Upper lobe of left lung (tissue), 4 donors: ENCODE results near the gene AMFR.

Experiments
- EP300 ChIP-seq, 4 donors: sonication (generic); formaldehyde crosslinking; IDR thresholded peaks; one replicate each; pipeline ENCODE4 v1.5.1; 2017; ENCODE audit warnings: antibody characterized with exemption in 4 of 4, control low read depth in 2 of 4
- POLR2A ChIP-seq, 4 donors: fragments of 450-650 bp; IDR thresholded peaks; one replicate each; pipeline ENCODE4 v1.5.1; 2016 to 2017; ENCODE audit warnings: antibody characterized with exemption in 4 of 4, mild to moderate bottlenecking in 2 of 4
- POLR2AphosphoS5 ChIP-seq, 2 donors: sonication (generic); formaldehyde crosslinking; IDR thresholded peaks; one replicate each; pipeline ENCODE4 v1.5.1; 2017; ENCODE audit warnings: antibody characterized with exemption in 2 of 2
- TF ChIP-seq, protein P1 (sequence below), 6 experiments: fragments of 450-650 bp in 4 of 6; fragments of 200-600 bp in 2 of 6; sonication (generic) in 2 of 6; IDR thresholded peaks; one replicate each; pipeline ENCODE4 v1.5.1; 2016 to 2019; ENCODE audit warnings: antibody characterized with exemption in 6 of 6

DNA sequence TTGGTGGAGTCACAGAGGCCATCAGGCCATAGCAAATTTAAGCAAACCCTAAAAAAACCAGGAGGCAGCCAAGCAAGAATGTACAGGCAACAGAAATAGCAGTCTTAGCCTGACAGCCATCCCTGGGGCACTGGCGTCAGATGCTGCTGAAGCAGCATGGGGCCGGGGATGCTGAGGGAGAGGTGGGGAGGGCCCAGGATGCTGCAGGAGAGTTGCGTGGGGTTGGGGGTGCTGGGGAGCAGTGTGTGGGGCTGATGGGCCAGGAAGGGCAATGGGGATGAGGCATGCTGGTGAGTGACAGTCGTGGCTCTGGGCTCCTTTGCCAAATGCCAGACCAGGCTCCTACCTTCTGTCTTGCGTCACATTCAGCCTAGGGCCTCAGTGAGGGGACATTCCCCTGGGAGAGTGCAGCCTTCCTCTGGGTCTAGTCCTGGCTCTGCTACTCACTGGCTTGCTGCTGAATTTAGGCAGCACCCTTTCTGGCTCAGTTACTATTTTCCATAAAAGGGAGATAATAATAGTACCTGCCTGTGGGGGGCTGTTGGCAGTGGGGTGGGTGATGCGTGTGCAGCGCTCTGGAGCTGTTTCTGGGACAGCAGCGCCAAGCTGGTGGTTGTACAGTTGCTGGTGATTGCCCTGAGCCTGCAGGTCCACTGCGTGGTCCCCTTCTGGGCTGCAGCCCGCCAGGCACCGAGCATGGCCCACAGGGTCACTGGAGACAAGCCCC, 88.1 kb downstream of the AMFR start:
- TF ChIP-seq, protein P1, sequence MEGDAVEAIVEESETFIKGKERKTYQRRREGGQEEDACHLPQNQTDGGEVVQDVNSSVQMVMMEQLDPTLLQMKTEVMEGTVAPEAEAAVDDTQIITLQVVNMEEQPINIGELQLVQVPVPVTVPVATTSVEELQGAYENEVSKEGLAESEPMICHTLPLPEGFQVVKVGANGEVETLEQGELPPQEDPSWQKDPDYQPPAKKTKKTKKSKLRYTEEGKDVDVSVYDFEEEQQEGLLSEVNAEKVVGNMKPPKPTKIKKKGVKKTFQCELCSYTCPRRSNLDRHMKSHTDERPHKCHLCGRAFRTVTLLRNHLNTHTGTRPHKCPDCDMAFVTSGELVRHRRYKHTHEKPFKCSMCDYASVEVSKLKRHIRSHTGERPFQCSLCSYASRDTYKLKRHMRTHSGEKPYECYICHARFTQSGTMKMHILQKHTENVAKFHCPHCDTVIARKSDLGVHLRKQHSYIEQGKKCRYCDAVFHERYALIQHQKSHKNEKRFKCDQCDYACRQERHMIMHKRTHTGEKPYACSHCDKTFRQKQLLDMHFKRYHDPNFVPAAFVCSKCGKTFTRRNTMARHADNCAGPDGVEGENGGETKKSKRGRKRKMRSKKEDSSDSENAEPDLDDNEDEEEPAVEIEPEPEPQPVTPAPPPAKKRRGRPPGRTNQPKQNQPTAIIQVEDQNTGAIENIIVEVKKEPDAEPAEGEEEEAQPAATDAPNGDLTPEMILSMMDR (IDR thresholded peaks at IDR 0.05), result no peak
- TF ChIP-seq POLR2A (IDR thresholded peaks at IDR 0.05) (no peak), POLR2AphosphoS5 (IDR thresholded peaks at IDR 0.05) (no peak), EP300 (IDR thresholded peaks at IDR 0.05) (no peak)
